OCI-LY3 (cell line): Measurements from ENCODE around the gene USP10.

Experiments
- EZH2phosphoT487 ChIP-seq: fragments of 200-600 bp; shearing (Covaris generic); IDR thresholded peaks from 2 replicates; pipeline ENCODE4 v1.6.1; 2018; ENCODE audit warnings: antibody characterized with exemption, mixed run types, low read depth
- TF ChIP-seq, protein P1 (sequence below): fragments of 200-600, 300-600 bp; sonication (generic); IDR thresholded peaks from 2 replicates; pipeline ENCODE4 v1.5.1; 2014; ENCODE audit warnings: antibody characterized with exemption, low read length, low read depth

DNA sequence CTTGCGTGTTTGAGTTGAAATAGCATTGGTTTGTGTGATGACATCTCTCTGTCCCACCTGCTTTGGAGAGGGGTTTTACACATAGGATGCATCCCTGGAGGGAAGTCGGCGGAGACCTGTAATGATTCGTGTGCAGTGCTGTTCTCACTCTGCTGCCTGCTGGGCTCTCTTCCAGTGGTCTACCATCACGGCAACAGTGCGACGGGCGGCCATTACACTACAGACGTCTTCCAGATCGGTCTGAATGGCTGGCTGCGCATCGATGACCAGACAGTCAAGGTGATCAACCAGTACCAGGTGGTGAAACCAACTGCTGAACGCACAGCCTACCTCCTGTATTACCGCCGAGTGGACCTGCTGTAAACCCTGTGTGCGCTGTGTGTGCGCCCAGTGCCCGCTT lies 78.9 kb downstream of the USP10 start:
- TF ChIP-seq, protein P1, sequence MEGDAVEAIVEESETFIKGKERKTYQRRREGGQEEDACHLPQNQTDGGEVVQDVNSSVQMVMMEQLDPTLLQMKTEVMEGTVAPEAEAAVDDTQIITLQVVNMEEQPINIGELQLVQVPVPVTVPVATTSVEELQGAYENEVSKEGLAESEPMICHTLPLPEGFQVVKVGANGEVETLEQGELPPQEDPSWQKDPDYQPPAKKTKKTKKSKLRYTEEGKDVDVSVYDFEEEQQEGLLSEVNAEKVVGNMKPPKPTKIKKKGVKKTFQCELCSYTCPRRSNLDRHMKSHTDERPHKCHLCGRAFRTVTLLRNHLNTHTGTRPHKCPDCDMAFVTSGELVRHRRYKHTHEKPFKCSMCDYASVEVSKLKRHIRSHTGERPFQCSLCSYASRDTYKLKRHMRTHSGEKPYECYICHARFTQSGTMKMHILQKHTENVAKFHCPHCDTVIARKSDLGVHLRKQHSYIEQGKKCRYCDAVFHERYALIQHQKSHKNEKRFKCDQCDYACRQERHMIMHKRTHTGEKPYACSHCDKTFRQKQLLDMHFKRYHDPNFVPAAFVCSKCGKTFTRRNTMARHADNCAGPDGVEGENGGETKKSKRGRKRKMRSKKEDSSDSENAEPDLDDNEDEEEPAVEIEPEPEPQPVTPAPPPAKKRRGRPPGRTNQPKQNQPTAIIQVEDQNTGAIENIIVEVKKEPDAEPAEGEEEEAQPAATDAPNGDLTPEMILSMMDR, result no peak
- TF ChIP-seq EZH2phosphoT487, result no peak
